Stimulated activated CD4-positive, alpha-beta T cell treated with anti-CD3 and anti-CD28 coated beads, Interleukin-4, amount 100 ng/mL, for 48 hours (primary cell): ENCODE measurements around the gene RPL22.

ENCODE experiments used
- DNase-seq, 2 donors: peaks; one replicate each; pipeline ENCODE4 v3.0.0-alpha.2; 2020; ENCODE audit warnings: low read depth in 2 of 2

RPL22 gene

GRCh38 chr1:6199298-6200187, at the start of gene RPL22:
Gene RPL22 (minus strand): TSS chr1:6199595. CDS start chr1:6199573, 22 bp downstream.
- peak; percentile 95 to 98 for DNase-seq

GRCh38 chr1:6248161-6248776, 48.9 kb upstream of the RPL22 start:
- DNase-seq, result no peak

GRCh38 chr1:6247651-6248050, 48.3 kb upstream of the RPL22 start:
- DNase-seq, result no peak

- peak; percentile 72 to 85 for DNase-seq
Observed at GRCh38 chr1:6246497-6247467, 47.4 kb upstream of the RPL22 start.

GRCh38 chr1:6245869-6246496, 46.6 kb upstream of the RPL22 start:
- peak; percentile 42 to 46 for DNase-seq

- peak; percentile 78 for DNase-seq
Observed at GRCh38 chr1:6245086-6245868, 45.9 kb upstream of the RPL22 start.

DNA sequence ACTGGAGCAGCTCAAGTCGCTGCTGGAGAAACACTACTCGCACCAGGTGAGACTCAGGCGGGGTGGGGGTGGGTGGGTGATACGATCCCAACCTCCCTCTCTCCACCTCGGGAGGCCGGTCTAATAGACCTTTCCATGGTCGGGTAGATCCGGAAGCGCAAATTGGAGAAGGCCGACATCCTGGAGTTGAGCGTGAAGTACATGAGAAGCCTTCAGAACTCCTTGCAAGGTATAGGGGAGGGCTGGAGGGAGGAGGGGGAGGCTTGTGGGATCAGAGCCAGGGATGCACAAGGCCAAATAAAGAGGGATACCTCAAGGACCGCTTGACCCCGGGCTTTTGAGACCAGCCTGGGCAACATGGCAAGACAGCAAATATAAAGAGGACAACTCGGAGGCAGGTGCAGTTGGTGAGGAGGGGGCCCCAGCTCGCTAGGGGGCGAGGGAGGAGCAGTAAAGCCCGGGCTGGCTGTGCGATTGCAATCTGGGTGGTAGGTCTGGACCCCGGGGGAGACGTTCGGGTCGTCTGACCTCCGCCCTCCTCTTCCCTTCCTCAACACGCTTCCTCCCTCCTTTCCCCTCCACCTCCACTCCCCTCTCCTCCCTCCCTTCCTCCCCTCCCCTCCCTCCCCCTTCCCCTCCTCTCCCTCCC, 45.1 kb upstream of the RPL22 start:
- DNase-seq, result no peak

DNA sequence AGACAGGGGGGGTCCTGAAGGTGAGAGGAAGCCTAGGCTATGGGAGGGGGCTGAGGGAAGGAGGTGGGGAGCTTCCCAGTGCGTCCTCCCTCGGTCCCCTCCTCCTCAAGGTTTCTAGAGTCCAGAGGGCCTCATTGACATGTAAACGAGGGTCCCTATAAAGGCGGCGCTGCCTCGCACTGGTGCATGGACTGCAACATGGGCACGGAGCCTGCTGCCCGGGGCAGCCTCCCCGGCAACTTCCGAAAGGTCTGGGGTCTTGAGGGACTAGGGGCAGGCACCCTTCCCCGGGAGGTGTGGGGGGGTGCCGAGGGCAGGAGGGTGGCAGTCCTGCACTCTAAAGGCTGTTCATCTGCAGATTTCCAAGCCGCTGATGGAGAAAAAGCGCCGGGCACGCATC, 44.6 kb upstream of the RPL22 start, which contains the start of gene HES3:
Gene HES3, plus strand, starts transcription at position 187 of the 400 bp plus-strand sequence. Its CDS starts 187 bp downstream, at position 374.
- DNase-seq, result no peak

DNA sequence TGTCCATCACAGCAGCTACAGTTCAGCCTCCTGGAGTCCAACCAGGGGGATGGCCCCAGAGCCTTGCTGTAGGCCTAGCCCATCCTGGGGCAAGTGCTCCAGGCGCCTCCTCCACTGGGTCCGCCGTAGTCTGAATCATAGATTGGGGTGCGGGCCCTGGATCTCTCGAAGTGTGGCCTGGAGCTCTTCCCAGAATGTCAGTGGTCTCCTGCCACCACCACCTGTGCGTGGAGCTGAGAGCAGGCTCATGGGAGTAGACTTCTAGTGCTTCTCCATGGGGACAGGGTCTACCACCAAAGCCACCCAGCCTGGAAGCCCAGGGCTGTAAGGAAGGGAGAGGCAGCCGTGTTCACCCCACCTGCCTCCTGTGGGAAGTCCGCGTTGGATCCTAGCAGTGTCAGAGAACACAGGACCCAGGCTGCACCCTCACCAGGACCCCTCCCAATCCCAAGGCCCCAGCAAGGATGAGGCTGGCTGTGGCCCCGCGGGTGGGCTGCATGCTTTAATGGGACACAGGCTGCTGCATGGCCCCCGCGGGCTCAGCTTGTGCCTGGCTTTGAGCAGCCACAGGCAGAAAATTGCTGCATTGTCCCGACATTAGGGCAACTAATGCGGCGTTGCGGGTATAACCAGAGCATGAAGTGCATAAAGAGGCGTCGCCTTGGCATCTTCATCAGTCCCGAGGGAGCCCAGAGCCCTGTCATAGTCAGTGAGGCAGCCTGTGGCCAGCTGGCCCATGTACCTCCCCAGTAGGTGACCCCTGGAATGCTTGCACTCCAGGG, 43.8 kb upstream of the RPL22 start:
- DNase-seq, result no peak

DNA sequence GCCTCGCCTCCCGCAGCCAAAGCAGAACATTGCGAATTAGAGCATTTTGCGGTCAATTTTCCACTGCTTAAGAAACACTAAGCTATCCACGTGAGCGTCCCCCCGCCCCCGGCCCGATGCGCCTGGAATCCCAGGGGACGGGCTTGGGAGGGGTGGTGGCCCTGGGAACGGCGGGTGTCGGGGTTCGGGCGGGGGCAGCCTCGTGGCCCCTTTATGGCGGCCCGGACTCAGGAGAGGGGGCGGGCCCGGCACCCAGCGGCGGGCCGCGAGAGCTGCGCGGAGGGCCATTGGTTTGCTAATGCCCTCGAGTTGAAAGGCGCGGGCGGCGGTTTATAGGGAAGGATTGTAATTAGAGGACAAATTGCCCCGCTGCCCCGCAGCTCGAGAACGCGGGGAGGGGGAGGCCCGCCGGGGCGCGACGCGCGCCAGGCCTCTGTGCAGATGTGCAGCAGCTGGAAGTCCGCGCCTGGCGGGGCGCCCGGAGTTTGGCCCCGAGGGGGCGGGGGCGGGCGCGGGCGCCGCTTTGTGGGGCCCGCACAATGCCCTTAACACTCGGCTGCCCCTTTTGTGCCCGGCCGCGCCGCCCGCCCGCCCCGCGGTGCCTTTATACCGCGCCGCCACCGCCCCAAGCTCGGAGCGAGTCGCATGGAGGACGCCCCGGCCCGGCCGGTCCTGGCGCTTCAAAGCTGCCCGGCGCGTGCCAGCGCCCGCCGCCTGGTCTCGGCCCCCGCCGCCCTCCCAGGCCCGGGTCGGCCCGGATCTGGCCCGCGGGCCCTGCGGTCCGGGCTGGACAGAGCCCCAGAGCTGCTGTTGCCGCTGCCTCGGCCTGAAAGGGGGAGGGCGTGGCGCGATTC, 42.7 kb upstream of the RPL22 start:
- DNase-seq, result no peak

DNA sequence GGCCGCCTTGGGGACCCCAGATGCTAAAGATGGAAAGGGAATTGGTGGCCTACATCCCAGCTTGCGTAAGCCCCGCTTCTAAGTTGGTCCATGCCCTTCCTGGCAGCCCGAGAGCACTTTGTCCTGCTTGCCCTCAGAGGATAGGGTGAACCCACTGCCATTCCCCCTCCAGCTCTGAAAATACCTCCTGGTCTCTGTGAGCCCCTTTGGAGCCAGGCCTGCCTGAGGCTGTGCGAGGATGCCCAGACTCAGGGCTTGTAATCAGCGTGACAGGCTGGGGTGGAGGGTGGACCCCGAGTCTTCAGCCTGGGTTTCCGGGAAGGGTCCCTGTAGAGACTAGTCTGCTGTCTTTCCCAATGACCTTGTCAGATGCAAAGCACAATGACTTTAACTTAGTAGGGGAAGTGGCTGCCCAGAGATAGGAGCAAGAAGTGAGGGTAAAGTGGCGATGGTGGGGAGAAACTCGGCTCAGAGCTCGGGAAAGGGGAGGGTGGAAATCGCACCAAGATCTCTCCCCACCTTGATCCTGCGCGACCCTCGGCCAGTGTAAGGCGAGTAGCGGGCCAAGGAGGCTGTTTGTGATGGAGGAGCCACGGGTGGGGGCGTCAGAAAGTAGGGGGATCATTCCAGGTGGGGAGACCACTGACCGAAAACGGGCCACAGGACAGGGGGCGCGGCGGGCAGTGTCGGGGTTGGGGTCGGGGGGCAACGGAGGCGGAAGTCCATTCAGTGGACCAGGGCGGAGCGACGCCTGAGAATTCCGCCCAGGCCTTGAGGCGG, 41.9 kb upstream of the RPL22 start:
- no peak for DNase-seq

- DNase-seq, result no peak
Observed at GRCh38 chr1:6239950-6240768, 40.8 kb upstream of the RPL22 start.

GRCh38 chr1:6239213-6239752, 39.9 kb upstream of the RPL22 start:
- no peak for DNase-seq

GRCh38 chr1:6237093-6237492, 37.7 kb upstream of the RPL22 start:
- DNase-seq, result no peak

GRCh38 chr1:6235296-6235677, 35.9 kb upstream of the RPL22 start:
- DNase-seq, result no peak
